Breast epithelium (tissue), 4 donors: ENCODE data around the gene ZCCHC9. TPM values are rescaled to one million over a fixed set of nuclear protein-coding genes. Genes with fewer than 3 reads are reported as not detected.
"Not testable (repeated sequence)": the region's sequence is repeated elsewhere in the genome, so short reads cannot be mapped to it uniquely, and the experiment has no call there.

ENCODE experiments used
- DNase-seq, 2 donors: peaks; one replicate each; pipeline ENCODE4 v3.0.0-alpha.2; 2019; ENCODE audit warnings: low spot score in 2 of 2
- H3K27ac ChIP-seq, 2 donors: fragments of 200-600 bp; sonication (generic) in 1 of 2; one replicate each; pipeline ENCODE4 v1.5.1; 2016 to 2019; ENCODE audit warnings: mild to moderate bottlenecking in 1 of 2
- H3K27me3 ChIP-seq, 2 donors: fragments of 200-600 bp; sonication (generic) in 1 of 2; one replicate each; pipeline versions ENCODE4 v1.5.1 to v1.6.0; 2017 to 2019; ENCODE audit warnings: control low read depth in 1 of 2, mild to moderate bottlenecking in 1 of 2
- H3K36me3 ChIP-seq: fragments of 200-600 bp; one replicate; pipeline ENCODE4 v1.5.1; 2019
- H3K4me1 ChIP-seq, 2 donors: fragments of 200-600 bp; sonication (generic); one replicate each; pipeline ENCODE4 v1.5.1; 2016 to 2019; ENCODE audit warnings: control low read depth in 1 of 2
- H3K4me3 ChIP-seq, 3 donors: fragments of 200-600 bp; sonication (generic); 1 replicate in 2 of 3; 2 replicates in 1 of 3; pipeline ENCODE4 v1.5.1; 2016 to 2019; ENCODE audit warnings: mild to moderate bottlenecking in 3 of 3, moderate library complexity in 2 of 3
- H3K9me3 ChIP-seq, 2 donors: fragments of 200-600 bp; sonication (generic) in 1 of 2; one replicate each; pipeline ENCODE4 v1.5.1; 2016 to 2019; ENCODE audit warnings: control low read depth in 1 of 2
- POLR2A ChIP-seq: fragments of 450-650 bp; IDR thresholded peaks from one replicate; pipeline ENCODE4 v1.6.1; 2016; ENCODE audit warnings: antibody characterized with exemption, mild to moderate bottlenecking, moderate library complexity
- POLR2AphosphoS5 ChIP-seq, 3 donors: sonication (generic); formaldehyde crosslinking; IDR thresholded peaks; one replicate each; pipeline ENCODE4 v1.6.1; 2017; ENCODE audit warnings: antibody characterized with exemption in 3 of 3
- intact Hi-C: fragments of 100-400 bp; cut with DNase I; formaldehyde crosslinking; loops from one replicate; pipeline ENCODE4 v1.15.1; 2023; ENCODE audit warnings: low total_unique reads
- total RNA-seq, 3 donors: library from RNA; depleted of rRNA; stranded (reverse); fragments of >200 nt; gene quantifications; one replicate each; pipeline ENCODE4 v1.1.0, GENCODE V29; 2016
- TF ChIP-seq, protein P1 (sequence below), 3 donors: fragments of 450-650 bp; IDR thresholded peaks; one replicate each; pipeline ENCODE4 v1.5.1; 2016 to 2017; ENCODE audit warnings: antibody characterized with exemption in 3 of 3, mild to moderate bottlenecking in 3 of 3, moderate library complexity in 3 of 3

The ZCCHC9 gene
- total RNA-seq, 3 donors from 2014 or later: 18.7 to 34.4 (median 19.2) TPM

DNA sequence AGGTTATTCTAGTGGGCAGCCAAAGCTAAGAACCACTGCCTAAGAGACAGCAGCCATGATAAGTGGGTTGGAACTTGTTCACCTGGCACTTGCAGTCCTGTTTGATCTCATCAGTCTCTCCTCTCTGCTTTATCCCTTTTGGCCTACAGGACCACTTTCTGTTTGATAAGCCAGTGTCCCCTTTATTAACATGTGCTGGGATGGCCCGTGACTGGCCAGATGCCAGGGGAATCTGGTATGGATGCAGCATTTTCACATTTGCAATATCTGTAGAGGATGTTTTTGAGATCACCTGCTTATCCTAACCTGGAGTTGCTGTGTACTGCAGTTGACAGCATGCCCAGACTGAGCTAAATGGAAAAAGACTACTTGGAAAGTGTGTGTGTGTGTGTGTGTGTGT, 44.6 kb upstream of the ZCCHC9 start:
- Histone ChIP-seq H3K27ac (no peak overlapping the region), H3K4me1 (no peaks in the 10 kb centered on the region), H3K36me3 (no peaks in the 10 kb centered on the region), H3K4me3 (no peak overlapping the region), H3K27me3 (no peaks in the 10 kb centered on the region), H3K9me3 (no peaks in the 10 kb centered on the region)
- intact Hi-C loops: no loop called here
- DNase-seq: no peak
- TF ChIP-seq, protein P1, sequence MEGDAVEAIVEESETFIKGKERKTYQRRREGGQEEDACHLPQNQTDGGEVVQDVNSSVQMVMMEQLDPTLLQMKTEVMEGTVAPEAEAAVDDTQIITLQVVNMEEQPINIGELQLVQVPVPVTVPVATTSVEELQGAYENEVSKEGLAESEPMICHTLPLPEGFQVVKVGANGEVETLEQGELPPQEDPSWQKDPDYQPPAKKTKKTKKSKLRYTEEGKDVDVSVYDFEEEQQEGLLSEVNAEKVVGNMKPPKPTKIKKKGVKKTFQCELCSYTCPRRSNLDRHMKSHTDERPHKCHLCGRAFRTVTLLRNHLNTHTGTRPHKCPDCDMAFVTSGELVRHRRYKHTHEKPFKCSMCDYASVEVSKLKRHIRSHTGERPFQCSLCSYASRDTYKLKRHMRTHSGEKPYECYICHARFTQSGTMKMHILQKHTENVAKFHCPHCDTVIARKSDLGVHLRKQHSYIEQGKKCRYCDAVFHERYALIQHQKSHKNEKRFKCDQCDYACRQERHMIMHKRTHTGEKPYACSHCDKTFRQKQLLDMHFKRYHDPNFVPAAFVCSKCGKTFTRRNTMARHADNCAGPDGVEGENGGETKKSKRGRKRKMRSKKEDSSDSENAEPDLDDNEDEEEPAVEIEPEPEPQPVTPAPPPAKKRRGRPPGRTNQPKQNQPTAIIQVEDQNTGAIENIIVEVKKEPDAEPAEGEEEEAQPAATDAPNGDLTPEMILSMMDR (IDR thresholded peaks at IDR 0.05): no peak
- TF ChIP-seq POLR2AphosphoS5 (IDR thresholded peaks at IDR 0.05) (no peak), POLR2A (no peak)

DNA sequence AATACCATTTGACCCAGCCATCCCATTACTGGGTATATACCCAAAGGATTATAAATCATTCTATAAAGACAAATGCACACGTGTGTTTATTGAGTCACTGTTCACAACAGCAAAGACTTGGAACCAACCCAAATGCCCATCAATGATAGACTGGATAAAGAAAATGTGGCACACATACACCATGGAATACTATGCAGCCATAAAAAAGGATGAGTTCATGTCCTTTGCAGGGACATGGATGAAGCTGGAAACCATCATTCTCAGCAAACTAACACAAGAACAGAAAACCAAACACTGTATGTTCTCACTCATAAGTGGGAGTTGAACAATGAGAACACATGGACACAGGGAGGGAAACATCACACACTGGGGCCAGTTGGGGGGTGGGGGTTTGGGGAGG, 38.6 kb upstream of the ZCCHC9 start:
- H3K36me3 ChIP-seq, DNase-seq, H3K27me3 ChIP-seq, H3K27ac ChIP-seq, H3K4me1 ChIP-seq, H3K9me3 ChIP-seq, H3K4me3 ChIP-seq, intact Hi-C loops: not testable (repeated sequence)

DNA sequence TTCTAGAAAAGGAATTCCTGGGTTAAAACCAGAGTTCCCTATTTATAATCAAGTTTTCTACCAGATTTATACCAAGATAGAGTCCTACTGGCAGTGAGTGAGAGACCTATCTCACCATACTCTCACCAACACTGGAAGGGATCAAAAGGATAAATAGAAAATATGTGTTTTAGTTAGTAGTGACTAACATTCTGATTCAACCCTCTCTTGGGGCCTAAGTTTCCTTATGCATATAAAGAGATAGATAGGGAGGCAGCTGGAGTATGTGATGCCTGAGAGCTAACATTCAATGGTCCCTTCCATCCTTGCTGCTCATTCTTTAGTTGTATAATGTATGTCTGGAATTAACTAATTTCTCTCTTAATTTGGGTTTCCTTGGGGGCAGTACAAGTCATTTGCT, 36.3 kb upstream of the ZCCHC9 start:
- H3K9me3 ChIP-seq: no peaks in the 10 kb centered on the region
- H3K36me3 ChIP-seq: no peaks in the 10 kb centered on the region
- intact Hi-C loops: no loop called here
- no peak overlapping the region for H3K4me3 ChIP-seq
- no peak overlapping the region for H3K27ac ChIP-seq
- no peak for TF ChIP-seq POLR2AphosphoS5 (IDR thresholded peaks at IDR 0.05)
- TF ChIP-seq, protein P1 (IDR thresholded peaks at IDR 0.05): no peak
- no peak for TF ChIP-seq POLR2A
- H3K27me3 ChIP-seq: no peaks in the 10 kb centered on the region
- no peaks in the 10 kb centered on the region for H3K4me1 ChIP-seq
- DNase-seq: no peak

DNA sequence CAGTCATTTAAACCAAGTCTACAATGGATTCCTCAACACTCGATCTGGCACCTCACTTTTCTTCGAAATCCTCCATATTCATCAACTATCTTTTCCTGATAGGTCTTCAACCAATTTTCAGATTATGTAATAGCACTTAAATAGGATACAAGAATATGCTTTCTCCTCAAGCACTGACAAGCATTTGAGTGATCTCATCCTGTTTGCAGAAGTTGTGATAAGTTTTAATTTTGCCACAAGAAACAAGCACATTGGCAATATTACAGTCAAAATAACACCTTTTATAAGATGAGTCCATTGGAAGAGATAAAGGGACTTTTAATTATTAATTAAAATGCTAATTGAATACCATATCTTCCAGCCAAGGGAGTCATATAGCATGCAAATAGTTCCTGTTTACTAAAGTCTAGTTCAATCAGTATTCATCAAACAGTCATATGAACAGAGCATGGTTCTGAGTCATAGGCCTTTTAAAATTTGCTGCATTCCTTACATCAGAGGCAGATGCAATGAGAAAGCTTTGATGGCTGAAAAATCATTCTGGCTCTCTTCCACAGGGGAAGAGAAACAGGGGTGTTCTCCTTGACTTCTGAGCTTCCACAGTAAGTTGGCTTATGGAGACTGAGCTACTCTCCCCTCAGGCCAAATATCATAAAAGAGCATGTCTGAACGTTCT, 32.7 kb upstream of the ZCCHC9 start:
- intact Hi-C loops: no loop called here
- Histone ChIP-seq H3K36me3 (no peaks in the 10 kb centered on the region), H3K4me1 (no peaks in the 10 kb centered on the region), H3K9me3 (peaks cover 0 to 15% of the 10 kb centered on the region in 2 donors), H3K4me3 (no peak overlapping the region), H3K27me3 (no peaks in the 10 kb centered on the region), H3K27ac (peak overlapping the region in 1 of 2 donors; percentile 20)
- TF ChIP-seq, protein P1 (IDR thresholded peaks at IDR 0.05): no peak
- TF ChIP-seq POLR2A: no peak
- no peak for TF ChIP-seq POLR2AphosphoS5 (IDR thresholded peaks at IDR 0.05)
- DNase-seq: no peak

DNA sequence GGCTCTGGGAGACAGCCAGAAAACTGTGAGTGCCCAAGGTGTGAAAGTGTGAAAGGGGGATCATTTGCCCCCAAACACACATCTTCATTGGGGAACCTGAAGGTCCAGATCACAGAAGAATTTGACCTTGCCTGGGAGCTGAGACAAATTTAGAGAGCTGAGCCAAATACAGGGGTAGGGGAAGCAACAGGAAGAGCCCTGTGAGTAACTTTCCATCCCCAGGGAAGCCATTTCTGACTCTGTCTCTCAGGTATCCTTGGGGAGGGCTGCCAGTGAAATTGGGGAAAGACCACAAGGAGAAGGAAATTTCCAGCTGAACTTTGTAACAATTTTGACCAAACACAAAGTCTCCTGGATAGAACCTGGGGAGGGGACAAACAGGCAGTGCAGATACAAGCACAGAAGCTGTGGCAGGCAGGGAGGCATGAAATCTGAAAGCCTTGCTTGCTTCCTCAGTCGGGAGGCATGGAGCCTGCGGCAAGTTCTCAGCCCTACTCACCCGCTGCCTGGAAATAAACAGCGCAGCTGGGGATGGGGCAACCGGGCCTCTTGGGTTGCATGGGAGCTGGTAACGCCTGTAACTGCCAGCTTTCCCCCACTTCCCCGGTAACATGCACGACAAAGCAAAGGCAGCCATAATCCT, 31.5 kb upstream of the ZCCHC9 start:
- H3K27me3 ChIP-seq: no peaks in the 10 kb centered on the region
- H3K27ac ChIP-seq: no peak overlapping the region
- no peak overlapping the region for H3K4me3 ChIP-seq
- H3K9me3 ChIP-seq: peaks cover 3 to 18% of the 10 kb centered on the region in 2 donors
- TF ChIP-seq, protein P1 (IDR thresholded peaks at IDR 0.05): no peak
- TF ChIP-seq POLR2A (no peak), POLR2AphosphoS5 (IDR thresholded peaks at IDR 0.05) (no peak)
- intact Hi-C loops: no loop called here
- H3K36me3 ChIP-seq: no peaks in the 10 kb centered on the region
- no peak for DNase-seq
- no peaks in the 10 kb centered on the region for H3K4me1 ChIP-seq

DNA sequence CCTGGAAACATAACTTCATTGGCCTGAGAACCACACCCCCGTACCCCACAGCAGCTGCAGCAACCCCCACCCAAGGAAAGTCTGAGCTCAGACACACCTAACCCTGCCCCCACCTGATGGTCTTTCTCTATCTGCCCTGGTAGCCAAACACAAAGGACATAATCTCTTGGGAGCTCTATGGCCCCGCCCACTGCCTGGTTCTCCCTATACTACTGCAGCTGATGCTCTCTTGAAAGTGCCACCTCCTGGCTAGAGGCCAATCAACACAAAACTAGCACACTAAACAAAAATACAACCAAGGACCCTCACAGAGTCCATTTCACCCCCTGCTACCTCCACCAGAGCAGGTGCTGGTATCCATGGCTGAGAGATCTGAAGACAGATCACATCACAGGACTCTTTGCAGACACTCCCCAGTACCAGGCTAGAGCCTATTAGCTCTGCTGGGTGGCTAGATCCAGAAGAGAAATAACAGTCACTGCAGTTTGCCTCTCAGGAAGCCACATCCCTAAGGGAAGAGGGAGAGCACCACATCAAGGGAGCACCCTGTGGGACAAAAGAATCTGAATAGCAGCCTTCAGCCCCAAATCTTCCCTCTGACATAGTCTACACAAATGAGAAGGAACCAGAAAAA, 30.9 kb upstream of the ZCCHC9 start:
- DNase-seq, H3K27ac ChIP-seq, H3K27me3 ChIP-seq, H3K36me3 ChIP-seq, intact Hi-C loops, H3K4me1 ChIP-seq, H3K4me3 ChIP-seq: not testable (repeated sequence)
- peaks cover 6 to 19% of the 10 kb centered on the region in 2 donors for H3K9me3 ChIP-seq
